Measurements from ENCODE around the gene CTTN.
A peak's percentile ranks its signal among the peaks of the same experiment; 100 is the strongest.
"Not testable (repeated sequence)": the region's sequence is repeated elsewhere in the genome, so short reads cannot be mapped to it uniquely, and the experiment has no call there.

The CTTN gene

GRCh38 chr11:70400643-70401042 lies 2.3 kb downstream of the CTTN start:
- peak overlapping the region; percentile 76 for H3K4me3 ChIP-seq (ENCODE audit: low read length)
- H3K27me3 ChIP-seq (ENCODE audit: control insufficient read depth, insufficient read depth, low read length): no peaks in the 10 kb centered on the region
- no peaks in the 10 kb centered on the region for H3K9me3 ChIP-seq (replicated peaks; ENCODE audit: low read length)
- peaks cover 31% of the 10 kb centered on the region for H3K4me1 ChIP-seq (ENCODE audit: control insufficient read depth, insufficient read depth, low read length)
- H3K9ac ChIP-seq (ENCODE audit: low read depth, low read length): no peak overlapping the region
- H3K4me2 ChIP-seq (ENCODE audit: low read length): peak overlapping the region; percentile 92
- H3K36me3 ChIP-seq (ENCODE audit: insufficient read depth, low read length): peaks cover 14% of the 10 kb centered on the region

- Histone ChIP-seq H3K9ac (ENCODE audit: low read depth, low read length) (no peak overlapping the region), H3K4me2 (ENCODE audit: low read length) (no peak overlapping the region), H3K27me3 (ENCODE audit: control insufficient read depth, insufficient read depth, low read length) (no peaks in the 10 kb centered on the region), H3K36me3 (ENCODE audit: insufficient read depth, low read length) (peaks cover 27% of the 10 kb centered on the region), H3K9me3 (replicated peaks; ENCODE audit: low read length) (no peaks in the 10 kb centered on the region), H3K4me3 (ENCODE audit: low read length) (no peak overlapping the region), H3K4me1 (ENCODE audit: control insufficient read depth, insufficient read depth, low read length) (peaks cover 30% of the 10 kb centered on the region)
These were observed 3.7 kb downstream of the CTTN start for GRCh38 chr11:70402016-70402415.

- Histone ChIP-seq H3K4me1 (ENCODE audit: control insufficient read depth, insufficient read depth, low read length) (peaks cover 23% of the 10 kb centered on the region), H3K9me3 (replicated peaks; ENCODE audit: low read length) (no peaks in the 10 kb centered on the region), H3K4me3 (ENCODE audit: low read length) (no peak overlapping the region), H3K9ac (ENCODE audit: low read depth, low read length) (no peak overlapping the region), H3K4me2 (ENCODE audit: low read length) (no peak overlapping the region), H3K27me3 (ENCODE audit: control insufficient read depth, insufficient read depth, low read length) (no peaks in the 10 kb centered on the region), H3K36me3 (ENCODE audit: insufficient read depth, low read length) (peaks cover 34% of the 10 kb centered on the region)
These were observed 4.4 kb downstream of the CTTN start for GRCh38 chr11:70402685-70403084.

GRCh38 chr11:70404244-70404643 lies 5.9 kb downstream of the CTTN start:
- H3K9ac ChIP-seq (ENCODE audit: low read depth, low read length): no peak overlapping the region
- H3K4me3 ChIP-seq (ENCODE audit: low read length): no peak overlapping the region
- H3K9me3 ChIP-seq (replicated peaks; ENCODE audit: low read length): no peaks in the 10 kb centered on the region
- H3K27me3 ChIP-seq (ENCODE audit: control insufficient read depth, insufficient read depth, low read length): no peaks in the 10 kb centered on the region
- H3K4me2 ChIP-seq (ENCODE audit: low read length): no peak overlapping the region
- H3K4me1 ChIP-seq (ENCODE audit: control insufficient read depth, insufficient read depth, low read length): peaks cover 21% of the 10 kb centered on the region
- H3K36me3 ChIP-seq (ENCODE audit: insufficient read depth, low read length): peaks cover 49% of the 10 kb centered on the region

DNA sequence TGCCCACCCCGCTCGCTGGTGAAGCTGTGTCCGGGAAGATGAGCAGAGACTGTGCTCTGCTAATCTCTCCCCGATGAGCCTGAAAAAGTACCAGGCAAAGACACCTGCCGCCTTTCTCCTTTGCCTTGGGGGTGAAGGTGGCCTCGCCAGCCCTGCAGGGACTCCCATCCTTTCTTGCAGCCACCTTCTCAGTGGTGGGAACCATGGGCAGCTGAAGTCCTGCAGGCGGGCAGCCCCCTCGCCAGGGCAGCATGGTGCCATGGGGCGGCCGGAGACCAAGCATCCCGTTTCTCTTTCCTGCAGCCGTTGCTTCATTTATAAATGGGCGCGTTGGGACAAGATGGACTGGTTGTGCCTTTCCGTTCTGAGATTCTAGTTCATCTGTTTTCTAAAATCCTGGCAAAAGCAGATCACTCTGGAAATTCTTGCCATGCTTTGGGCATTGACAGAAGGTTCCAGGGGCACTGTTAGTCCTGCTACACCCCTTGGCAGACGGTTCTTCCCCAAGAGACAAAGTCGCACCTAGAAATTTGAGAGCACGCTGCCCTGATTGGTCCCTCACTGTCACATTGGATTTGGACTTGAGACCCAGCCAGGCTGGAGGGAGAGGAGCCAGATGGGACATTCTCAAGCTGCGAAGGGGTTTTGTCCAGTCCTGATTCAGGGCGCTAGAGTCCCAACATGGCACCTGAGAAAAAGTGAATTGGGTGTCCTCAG lies 7.5 kb downstream of the CTTN start:
- peaks cover 62% of the 10 kb centered on the region for H3K36me3 ChIP-seq (ENCODE audit: insufficient read depth, low read length)
- no peaks in the 10 kb centered on the region for H3K27me3 ChIP-seq (ENCODE audit: control insufficient read depth, insufficient read depth, low read length)
- no peak overlapping the region for H3K4me3 ChIP-seq (ENCODE audit: low read length)
- no peak overlapping the region for H3K9ac ChIP-seq (ENCODE audit: low read depth, low read length)
- H3K4me2 ChIP-seq (ENCODE audit: low read length): no peak overlapping the region
- H3K4me1 ChIP-seq (ENCODE audit: control insufficient read depth, insufficient read depth, low read length): peaks cover 10% of the 10 kb centered on the region
- no peaks in the 10 kb centered on the region for H3K9me3 ChIP-seq (replicated peaks; ENCODE audit: low read length)

DNA sequence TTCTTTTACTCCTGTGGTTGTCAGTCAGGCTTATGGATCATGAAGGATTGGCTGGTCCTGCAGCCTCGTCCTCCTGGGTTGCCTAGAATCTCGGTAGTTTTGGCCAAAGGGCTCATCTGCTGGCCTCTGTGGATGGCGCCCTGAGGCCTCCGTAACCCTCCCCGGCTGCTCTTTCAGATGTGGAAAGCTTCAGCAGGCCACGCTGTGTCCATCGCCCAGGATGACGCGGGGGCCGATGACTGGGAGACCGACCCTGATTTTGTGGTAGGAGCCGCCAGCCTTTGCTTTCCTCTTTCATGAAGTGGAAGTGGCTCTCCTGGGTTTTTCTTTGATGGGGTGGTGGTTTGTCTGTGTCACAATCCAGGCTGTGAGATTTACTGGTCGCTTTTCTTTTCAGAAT lies 8.8 kb downstream of the CTTN start:
- Histone ChIP-seq H3K4me1 (ENCODE audit: control insufficient read depth, insufficient read depth, low read length) (peaks cover 9% of the 10 kb centered on the region), H3K36me3 (ENCODE audit: insufficient read depth, low read length) (peaks cover 70% of the 10 kb centered on the region), H3K4me2 (ENCODE audit: low read length) (no peak overlapping the region), H3K27me3 (ENCODE audit: control insufficient read depth, insufficient read depth, low read length) (no peaks in the 10 kb centered on the region), H3K9ac (ENCODE audit: low read depth, low read length) (no peak overlapping the region), H3K9me3 (replicated peaks; ENCODE audit: low read length) (no peaks in the 10 kb centered on the region), H3K4me3 (ENCODE audit: low read length) (no peak overlapping the region)

DNA sequence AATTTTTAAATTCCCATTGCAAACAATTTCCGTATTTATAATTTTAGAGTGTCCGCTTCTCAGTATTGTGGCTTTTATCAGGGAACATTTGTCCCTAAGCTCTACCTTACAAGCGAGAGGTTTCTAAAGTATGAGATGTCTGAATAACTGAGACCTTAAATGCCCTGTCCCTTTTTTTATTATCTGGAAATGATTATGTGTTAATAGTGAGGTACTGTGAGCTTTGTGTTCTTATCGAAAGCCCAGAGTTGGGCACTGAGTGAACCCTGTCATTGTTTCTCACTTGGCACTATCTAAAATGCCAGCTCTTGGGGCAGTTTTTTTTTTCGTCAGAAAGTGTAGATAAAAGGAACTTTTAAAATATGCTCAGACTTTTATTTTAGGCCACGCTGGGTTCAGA lies 9.5 kb downstream of the CTTN start:
- H3K4me3 ChIP-seq (ENCODE audit: low read length): no peak overlapping the region
- H3K36me3 ChIP-seq (ENCODE audit: insufficient read depth, low read length): peaks cover 77% of the 10 kb centered on the region
- H3K9me3 ChIP-seq (replicated peaks; ENCODE audit: low read length): no peaks in the 10 kb centered on the region
- H3K27me3 ChIP-seq (ENCODE audit: control insufficient read depth, insufficient read depth, low read length): no peaks in the 10 kb centered on the region
- no peak overlapping the region for H3K4me2 ChIP-seq (ENCODE audit: low read length)
- no peak overlapping the region for H3K9ac ChIP-seq (ENCODE audit: low read depth, low read length)
- H3K4me1 ChIP-seq (ENCODE audit: control insufficient read depth, insufficient read depth, low read length): peaks cover 2% of the 10 kb centered on the region

GRCh38 chr11:70408326-70408725 lies 10.0 kb downstream of the CTTN start:
- H3K4me2 ChIP-seq (ENCODE audit: low read length); H3K27me3 ChIP-seq (ENCODE audit: control insufficient read depth, insufficient read depth, low read length); H3K9me3 ChIP-seq (replicated peaks; ENCODE audit: low read length); H3K4me3 ChIP-seq (ENCODE audit: low read length); H3K4me1 ChIP-seq (ENCODE audit: control insufficient read depth, insufficient read depth, low read length); H3K9ac ChIP-seq (ENCODE audit: low read depth, low read length): not testable (repeated sequence)
- H3K36me3 ChIP-seq (ENCODE audit: insufficient read depth, low read length): peaks cover 83% of the 10 kb centered on the region

DNA sequence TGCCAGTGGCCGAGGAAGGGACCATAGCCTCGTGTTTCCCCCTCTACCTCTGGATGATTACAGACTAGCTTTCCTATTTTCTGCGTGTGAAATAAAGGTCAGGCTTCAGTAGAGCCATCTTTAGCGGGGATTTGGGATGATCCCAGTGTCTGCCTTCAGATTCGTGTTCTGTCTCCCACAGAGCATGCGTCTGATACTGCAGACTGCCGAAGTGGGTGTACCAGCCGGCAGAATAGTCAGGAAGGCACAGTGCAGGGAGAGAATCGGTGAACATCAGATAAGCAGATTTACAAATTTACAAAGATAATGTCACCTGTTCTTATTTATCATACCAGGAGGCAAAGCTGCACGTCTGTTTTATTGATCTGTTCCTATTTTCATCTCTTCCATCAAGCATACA lies 11.1 kb downstream of the CTTN start:
- H3K27me3 ChIP-seq (ENCODE audit: control insufficient read depth, insufficient read depth, low read length): no peaks in the 10 kb centered on the region

GRCh38 chr11:70409871-70410270 lies 11.5 kb downstream of the CTTN start:
- H3K4me1 ChIP-seq (ENCODE audit: control insufficient read depth, insufficient read depth, low read length): peaks cover 4% of the 10 kb centered on the region
- H3K27me3 ChIP-seq (ENCODE audit: control insufficient read depth, insufficient read depth, low read length): no peaks in the 10 kb centered on the region
- no peak overlapping the region for H3K4me3 ChIP-seq (ENCODE audit: low read length)
- no peak overlapping the region for H3K9ac ChIP-seq (ENCODE audit: low read depth, low read length)
- H3K4me2 ChIP-seq (ENCODE audit: low read length): no peak overlapping the region
- peaks cover 94% of the 10 kb centered on the region for H3K36me3 ChIP-seq (ENCODE audit: insufficient read depth, low read length)
- H3K9me3 ChIP-seq (replicated peaks; ENCODE audit: low read length): no peaks in the 10 kb centered on the region

More for the DNA sequence above, 11.1 kb downstream of the CTTN start:
- no peaks in the 10 kb centered on the region for H3K9me3 ChIP-seq (replicated peaks; ENCODE audit: low read length)
- H3K4me3 ChIP-seq (ENCODE audit: low read length): no peak overlapping the region
- H3K36me3 ChIP-seq (ENCODE audit: insufficient read depth, low read length): peaks cover 91% of the 10 kb centered on the region
- no peaks in the 10 kb centered on the region for H3K4me1 ChIP-seq (ENCODE audit: control insufficient read depth, insufficient read depth, low read length)
- no peak overlapping the region for H3K9ac ChIP-seq (ENCODE audit: low read depth, low read length)
- H3K4me2 ChIP-seq (ENCODE audit: low read length): no peak overlapping the region

- no peak overlapping the region for H3K4me2 ChIP-seq (ENCODE audit: low read length)
- peaks cover 10% of the 10 kb centered on the region for H3K4me1 ChIP-seq (ENCODE audit: control insufficient read depth, insufficient read depth, low read length)
- peaks cover 93% of the 10 kb centered on the region for H3K36me3 ChIP-seq (ENCODE audit: insufficient read depth, low read length)
- no peak overlapping the region for H3K4me3 ChIP-seq (ENCODE audit: low read length)
- no peaks in the 10 kb centered on the region for H3K27me3 ChIP-seq (ENCODE audit: control insufficient read depth, insufficient read depth, low read length)
- no peak overlapping the region for H3K9ac ChIP-seq (ENCODE audit: low read depth, low read length)
- no peaks in the 10 kb centered on the region for H3K9me3 ChIP-seq (replicated peaks; ENCODE audit: low read length)
These were observed 12.2 kb downstream of the CTTN start for GRCh38 chr11:70410276-70411205.
